PFSK-1 (cell line): ENCODE data around the gene UBE2Q1.

Experiments used
- FOXP2 ChIP-seq: optimal IDR thresholded peaks from 2 replicates; pipeline ENCODE3; 2011; ENCODE audit warnings: borderline replicate concordance, control low read depth, inconsistent platforms; ENCODE audit not compliant: insufficient read depth; ENCODE audit errors: extremely low read length, extremely low read depth
- POLR2AphosphoS5 ChIP-seq: IDR thresholded peaks from 2 replicates; pipeline ENCODE4 v1.6.1; 2012; ENCODE audit warnings: low read depth, mild to moderate bottlenecking, control low read depth, low read length, moderate library complexity
- SIN3A ChIP-seq: IDR thresholded peaks from 2 replicates; pipeline ENCODE4 v1.6.1; 2012; ENCODE audit warnings: mild to moderate bottlenecking, low read length, moderate library complexity, borderline replicate concordance; ENCODE audit not compliant: insufficient read depth
- TAF1 ChIP-seq: IDR thresholded peaks from 2 replicates; pipeline ENCODE4 v1.6.1; 2012; ENCODE audit warnings: low read length, control low read depth, borderline replicate concordance; ENCODE audit not compliant: insufficient read depth
- TF ChIP-seq, protein P1 (sequence below), 2 experiments: IDR thresholded peaks; 2 replicates each; pipeline versions ENCODE4 v1.6.1 to v1.8.0; 2011 to 2012; ENCODE audit warnings: low read depth in 2 of 2, low read length in 2 of 2, control low read depth in 1 of 2, inconsistent platforms in 1 of 2, mild to moderate bottlenecking in 1 of 2, moderate library complexity in 1 of 2; ENCODE audit not compliant: insufficient read depth in 1 of 2

Gene UBE2Q1

DNA sequence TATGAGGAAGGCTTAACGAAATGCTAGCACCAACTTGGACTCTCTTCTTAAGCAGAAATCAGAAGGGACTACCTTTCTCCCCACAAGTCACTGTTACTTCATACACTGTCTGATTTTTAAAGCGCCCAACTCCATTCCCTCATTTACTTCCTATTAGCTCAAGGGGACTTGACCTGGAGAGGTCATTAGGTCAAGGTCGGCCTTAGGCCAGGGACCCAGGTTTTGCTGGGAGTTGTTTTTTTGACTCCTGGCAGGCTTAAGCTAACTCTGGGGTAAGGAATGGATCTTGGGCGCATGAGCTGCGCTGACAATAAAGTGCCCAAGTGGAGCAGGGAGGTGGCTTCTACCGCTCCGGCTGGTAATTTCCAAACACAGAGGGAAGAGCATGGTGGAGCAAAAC lies 32.7 kb upstream of the UBE2Q1 start:
- TF ChIP-seq, protein P1, sequence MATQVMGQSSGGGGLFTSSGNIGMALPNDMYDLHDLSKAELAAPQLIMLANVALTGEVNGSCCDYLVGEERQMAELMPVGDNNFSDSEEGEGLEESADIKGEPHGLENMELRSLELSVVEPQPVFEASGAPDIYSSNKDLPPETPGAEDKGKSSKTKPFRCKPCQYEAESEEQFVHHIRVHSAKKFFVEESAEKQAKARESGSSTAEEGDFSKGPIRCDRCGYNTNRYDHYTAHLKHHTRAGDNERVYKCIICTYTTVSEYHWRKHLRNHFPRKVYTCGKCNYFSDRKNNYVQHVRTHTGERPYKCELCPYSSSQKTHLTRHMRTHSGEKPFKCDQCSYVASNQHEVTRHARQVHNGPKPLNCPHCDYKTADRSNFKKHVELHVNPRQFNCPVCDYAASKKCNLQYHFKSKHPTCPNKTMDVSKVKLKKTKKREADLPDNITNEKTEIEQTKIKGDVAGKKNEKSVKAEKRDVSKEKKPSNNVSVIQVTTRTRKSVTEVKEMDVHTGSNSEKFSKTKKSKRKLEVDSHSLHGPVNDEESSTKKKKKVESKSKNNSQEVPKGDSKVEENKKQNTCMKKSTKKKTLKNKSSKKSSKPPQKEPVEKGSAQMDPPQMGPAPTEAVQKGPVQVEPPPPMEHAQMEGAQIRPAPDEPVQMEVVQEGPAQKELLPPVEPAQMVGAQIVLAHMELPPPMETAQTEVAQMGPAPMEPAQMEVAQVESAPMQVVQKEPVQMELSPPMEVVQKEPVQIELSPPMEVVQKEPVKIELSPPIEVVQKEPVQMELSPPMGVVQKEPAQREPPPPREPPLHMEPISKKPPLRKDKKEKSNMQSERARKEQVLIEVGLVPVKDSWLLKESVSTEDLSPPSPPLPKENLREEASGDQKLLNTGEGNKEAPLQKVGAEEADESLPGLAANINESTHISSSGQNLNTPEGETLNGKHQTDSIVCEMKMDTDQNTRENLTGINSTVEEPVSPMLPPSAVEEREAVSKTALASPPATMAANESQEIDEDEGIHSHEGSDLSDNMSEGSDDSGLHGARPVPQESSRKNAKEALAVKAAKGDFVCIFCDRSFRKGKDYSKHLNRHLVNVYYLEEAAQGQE (IDR thresholded peaks at IDR 0.05; ENCODE audit: insufficient read depth in 1 of 2, low read depth in 2 of 2, low read length in 2 of 2): no peak
- TF ChIP-seq FOXP2: no peak
- TF ChIP-seq POLR2AphosphoS5: no peak
- TF ChIP-seq TAF1: no peak

DNA sequence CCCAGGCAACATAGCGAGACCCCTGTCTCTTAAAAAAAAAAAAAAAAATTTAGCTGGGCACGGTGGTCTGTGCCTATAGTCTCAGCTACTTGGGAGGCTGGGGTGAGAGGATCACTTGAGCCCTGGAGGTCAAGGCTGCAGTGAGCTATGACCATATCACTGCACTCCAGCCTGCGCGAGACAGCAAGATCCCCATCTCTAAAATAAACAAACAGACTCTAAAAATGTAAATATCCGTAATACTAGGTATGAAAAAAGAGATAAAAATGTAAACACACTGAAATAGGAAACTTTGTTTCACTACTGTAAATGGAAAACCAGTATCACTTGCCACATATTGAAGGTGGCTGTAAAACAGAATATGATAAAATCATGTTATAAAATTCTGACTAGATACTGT lies 32.3 kb upstream of the UBE2Q1 start:
- no peak for TF ChIP-seq TAF1
- TF ChIP-seq POLR2AphosphoS5: no peak
- no peak for TF ChIP-seq SIN3A
- no peak for TF ChIP-seq FOXP2
- TF ChIP-seq, protein P1 (IDR thresholded peaks at IDR 0.05; ENCODE audit: insufficient read depth in 1 of 2, low read depth in 2 of 2, low read length in 2 of 2): no peak

DNA sequence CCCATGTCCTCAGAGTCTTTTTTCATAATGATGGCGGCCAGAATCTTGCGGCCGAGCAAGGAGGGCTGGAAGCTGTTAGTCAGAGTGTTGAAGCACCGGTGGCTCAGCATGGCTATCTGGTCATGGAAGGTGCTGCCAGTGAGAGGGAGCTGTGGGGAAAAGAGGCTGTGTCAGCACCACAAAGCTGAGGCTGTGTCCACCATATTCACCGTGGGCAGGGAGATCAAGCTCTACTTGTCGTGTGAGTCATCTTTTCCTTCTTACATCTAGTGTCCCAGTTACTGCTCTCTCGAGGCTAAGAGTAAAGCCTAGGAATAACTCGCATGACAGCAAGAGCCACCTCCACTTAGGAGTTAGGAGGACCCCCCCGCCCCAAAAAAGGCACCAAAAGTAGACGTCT lies 31.3 kb upstream of the UBE2Q1 start:
- TF ChIP-seq SIN3A (no peak), TAF1 (no peak), FOXP2 (no peak), POLR2AphosphoS5 (no peak)
- TF ChIP-seq, protein P1 (IDR thresholded peaks at IDR 0.05; ENCODE audit: insufficient read depth in 1 of 2, low read depth in 2 of 2, low read length in 2 of 2): no peak

DNA sequence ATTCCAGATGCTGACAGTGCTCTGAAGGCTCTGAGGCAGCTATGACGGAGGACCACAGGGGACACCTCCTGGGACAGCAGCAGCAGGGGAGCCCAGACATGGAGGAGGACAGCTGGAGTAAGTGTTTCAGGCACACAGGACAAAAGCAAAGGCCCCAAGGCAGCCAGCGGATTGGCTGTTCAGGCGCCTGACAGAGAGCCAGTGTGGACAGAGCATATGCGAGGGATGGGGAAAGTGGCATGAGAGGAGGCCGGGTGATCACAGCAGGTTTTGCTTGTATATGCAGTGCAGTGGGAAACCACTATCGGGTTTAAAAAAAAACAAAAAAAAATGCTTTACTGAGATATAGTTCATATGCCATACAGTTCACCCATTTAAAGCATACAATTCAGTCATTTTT lies 28.2 kb upstream of the UBE2Q1 start:
- TF ChIP-seq SIN3A: no peak
- TF ChIP-seq FOXP2: no peak
- TF ChIP-seq, protein P1 (IDR thresholded peaks at IDR 0.05; ENCODE audit: insufficient read depth in 1 of 2, low read depth in 2 of 2, low read length in 2 of 2): no peak
- no peak for TF ChIP-seq TAF1
- TF ChIP-seq POLR2AphosphoS5: no peak

DNA sequence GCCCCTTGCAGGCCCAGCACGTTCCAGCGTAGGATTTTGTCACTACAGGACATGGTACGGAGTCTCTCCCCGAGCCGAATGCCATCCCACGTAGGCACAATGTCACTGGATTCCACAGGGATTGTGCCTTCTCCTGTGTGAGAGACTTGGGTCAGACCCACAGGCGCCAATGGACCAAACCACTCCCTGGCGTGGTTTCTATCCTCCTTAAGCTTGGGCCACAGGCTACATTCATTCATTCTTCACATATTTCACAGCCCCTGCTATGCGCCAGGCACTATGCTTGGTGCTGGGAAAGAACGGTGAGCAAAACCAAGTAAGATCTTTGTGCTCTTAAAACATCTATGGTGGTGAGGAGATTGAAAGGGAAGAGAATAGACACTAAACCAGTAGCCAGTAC lies 27.8 kb upstream of the UBE2Q1 start:
- no peak for TF ChIP-seq POLR2AphosphoS5
- no peak for TF ChIP-seq FOXP2
- TF ChIP-seq SIN3A: no peak
- TF ChIP-seq, protein P1 (IDR thresholded peaks at IDR 0.05; ENCODE audit: insufficient read depth in 1 of 2, low read depth in 2 of 2, low read length in 2 of 2): no peak
- TF ChIP-seq TAF1: no peak
